ENCODE results near the gene ARHGAP24. TPM values are rescaled to one million over a fixed set of nuclear protein-coding genes. Genes with fewer than 3 reads are reported as not detected.
"Not testable (repeated sequence)": the region's sequence is repeated elsewhere in the genome, so short reads cannot be mapped to it uniquely, and the experiment has no call there.

Gene ARHGAP24
- total RNA-seq, 1 experiment from 2014 or later: 16.0 TPM

DNA sequence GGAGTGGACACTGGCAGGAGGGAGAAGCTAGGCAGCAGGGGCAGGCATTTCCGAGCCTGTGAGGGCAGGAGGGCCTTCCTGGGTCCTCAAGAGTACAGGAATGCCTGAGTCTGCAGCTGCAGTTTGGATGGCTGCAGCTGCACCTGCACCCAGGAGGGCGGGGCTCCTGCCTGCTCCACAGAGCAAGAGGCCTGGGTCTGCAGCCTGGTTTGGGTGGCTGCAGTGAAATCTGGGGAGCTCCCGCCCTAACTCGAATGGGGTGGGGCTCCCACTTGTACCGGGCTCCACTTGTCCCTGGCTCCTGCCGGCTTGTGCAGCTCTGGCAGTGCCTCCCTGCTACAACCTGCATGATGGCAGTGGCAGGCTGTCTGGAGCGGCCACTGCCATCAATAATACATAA lies 436.0 kb downstream of the ARHGAP24 start:
- no peak for DNase-seq (ENCODE audit: low read depth)

DNA sequence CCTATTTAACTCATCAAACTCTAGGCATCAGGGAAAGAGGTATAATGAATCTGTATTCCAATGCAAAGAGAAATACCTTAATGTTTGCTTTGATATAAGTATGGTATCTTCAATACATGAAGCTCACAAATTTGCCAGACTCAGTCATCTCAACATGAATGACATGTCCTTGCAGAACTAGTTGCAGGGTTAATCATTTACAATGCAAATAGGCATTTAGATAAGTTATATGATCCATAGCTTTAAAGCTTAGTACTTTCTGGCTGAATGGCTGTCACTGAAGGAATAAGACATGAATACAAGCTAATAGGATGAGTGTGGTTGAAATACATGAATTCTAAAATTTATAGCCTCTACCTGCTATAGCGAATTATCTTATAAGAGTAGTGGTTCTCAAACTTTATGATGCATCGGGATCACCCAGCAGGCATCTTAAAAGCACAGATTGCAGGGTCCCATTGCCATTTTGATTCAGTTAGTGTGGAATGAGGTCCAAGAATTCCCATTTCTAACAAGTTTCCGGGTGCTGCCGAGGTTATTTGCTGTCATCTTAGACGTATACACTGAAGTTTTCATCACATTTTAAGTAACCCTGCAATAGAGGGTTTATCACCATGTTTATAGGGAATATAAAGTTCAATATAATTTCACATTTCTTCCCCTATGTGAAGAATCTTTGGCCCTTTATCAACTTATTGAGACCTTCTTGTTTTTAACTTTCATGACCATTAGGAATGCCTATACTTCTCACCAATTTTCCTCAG lies 439.2 kb downstream of the ARHGAP24 start:
- DNase-seq (ENCODE audit: low read depth): no peak

DNA sequence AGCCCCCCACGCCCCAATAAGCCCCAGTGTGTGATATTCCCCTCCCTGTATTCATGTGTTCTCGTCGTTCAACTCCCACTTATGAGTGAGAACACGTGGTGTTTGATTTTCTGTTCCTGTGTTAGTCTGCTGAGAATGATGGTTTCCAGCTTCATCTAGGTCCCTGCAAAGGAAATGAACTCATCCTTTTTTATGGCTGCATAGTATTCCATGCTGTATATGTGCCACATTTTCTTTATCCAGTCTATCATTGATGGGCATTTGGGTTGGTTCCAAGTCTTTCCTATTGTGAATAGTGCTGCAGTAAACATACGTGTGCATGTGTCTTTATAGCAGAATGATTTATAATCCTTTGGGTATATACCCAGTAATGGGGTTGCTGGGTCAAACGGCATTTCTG lies 440.6 kb downstream of the ARHGAP24 start:
- DNase-seq (ENCODE audit: low read depth): not testable (repeated sequence)

DNA sequence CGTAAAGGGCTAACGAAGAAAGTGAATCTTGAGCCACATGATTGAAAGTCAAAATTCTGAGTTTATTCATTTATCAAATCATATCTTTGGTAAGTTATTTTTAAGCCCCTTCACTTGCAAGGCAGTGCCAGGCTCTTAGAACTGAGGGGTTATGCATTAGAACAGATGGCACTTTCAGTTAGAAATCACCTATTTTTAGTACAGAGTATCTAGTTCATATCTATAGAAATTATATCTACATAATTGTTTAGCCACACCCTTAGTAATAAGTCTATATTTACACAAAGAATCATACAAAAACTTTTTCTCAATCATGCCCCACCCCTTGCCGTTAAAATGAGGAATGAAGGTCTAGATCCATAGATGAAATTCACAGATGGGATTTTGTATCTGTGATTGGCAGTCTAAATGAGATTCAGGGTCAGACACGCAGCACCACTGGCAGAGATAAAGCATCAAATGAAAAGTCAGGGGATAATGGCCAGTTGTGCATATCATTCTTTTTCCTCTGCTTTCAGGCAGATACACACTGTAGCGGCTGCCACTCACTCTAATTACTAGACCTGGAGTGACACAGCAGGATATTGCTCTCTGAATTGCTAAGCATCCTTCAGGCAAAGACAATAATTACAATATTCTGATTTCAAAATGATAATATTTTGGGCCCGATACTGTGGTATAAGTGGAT lies 444.4 kb downstream of the ARHGAP24 start:
- DNase-seq (ENCODE audit: low read depth): no peak

DNA sequence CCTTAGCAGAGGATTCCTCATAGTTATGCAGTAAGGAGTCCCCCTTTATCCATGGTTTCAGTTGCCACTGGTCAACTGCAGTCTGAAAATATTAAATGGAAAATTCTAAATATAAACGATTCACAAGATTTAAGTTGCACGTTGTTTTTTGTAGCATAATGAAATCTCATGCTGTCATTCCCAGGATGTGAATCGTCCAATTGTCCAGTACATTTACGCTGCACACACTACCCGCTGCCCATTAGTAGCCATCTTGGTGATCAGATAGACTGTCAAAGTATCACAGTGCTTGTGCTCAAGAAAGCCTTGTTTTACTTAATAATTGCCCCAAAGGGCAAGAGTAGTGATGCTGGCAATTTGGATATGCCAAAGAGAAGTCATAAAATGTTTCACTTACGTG lies 450.1 kb downstream of the ARHGAP24 start:
- DNase-seq (ENCODE audit: low read depth): no peak

DNA sequence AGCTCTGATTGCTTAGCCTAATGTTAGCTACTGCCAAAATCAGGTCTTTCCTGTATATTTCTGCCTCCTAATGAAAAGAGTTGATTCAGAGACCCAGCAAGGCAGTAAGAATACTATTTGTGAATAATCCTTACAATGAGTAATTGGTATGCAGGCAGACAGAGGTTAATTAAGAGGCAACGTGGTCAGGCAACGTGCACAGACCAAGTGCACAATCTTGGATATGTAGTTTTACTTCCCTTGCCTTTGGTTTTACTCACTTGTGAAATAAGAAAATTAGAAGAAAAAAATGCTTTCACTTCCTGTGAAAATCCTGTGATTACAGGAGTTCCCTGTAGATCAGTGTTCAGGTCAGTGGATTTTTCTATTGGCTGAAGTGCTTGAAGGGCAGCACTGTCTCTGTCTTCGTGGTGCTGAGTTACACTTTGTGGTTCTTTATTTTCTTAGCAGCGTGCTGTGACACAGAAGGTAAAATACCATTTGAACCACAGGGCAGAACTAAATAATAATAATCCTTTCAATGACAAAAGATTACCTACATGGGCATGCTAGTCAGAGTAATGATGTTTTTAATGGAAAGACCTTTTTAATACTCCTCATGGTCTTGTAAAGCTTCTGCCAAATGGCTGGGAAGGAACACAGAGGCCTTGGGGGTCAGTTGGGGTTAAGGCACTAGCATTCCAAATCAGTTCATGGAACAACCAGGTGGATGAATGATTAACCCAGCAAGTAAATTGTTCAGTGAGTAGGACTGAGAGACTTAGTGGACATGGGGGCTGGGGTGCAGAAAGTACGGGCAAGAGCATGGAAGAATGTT lies 454.0 kb downstream of the ARHGAP24 start:
- peak; percentile 53 for DNase-seq (ENCODE audit: low read depth)

DNA sequence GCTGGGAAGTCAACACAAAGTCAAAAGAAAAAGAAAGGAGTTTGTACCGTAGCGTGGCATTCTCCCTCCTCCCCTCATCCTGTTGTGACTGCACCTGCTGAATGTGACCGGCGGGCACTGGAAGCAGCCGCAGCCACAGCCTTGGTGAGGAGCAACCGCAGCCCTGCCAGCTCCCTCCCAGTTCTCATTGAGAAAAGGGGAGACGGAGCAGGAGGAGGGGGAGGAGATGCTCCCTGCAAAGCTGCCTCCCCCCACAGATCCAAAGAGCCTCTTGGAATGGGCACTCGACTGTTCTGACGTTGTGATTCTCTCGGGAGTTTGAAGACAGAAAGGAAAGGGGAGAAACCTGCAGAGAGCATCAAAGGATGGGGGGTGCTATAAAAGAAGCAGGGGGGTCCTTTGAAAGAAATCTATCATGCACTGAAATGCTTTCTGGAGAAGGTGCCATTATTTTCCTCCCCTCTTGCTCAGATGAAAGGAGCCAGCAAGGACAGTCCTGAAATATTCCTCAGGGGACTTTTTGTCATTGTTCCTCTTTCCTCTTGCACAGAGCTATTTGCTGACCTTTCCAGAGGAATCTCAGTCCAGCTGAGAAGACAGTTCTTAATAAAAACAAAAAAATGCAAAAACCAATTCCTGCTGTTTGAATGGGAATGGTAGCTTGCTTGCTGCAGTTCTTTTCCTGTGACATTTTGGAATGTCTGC lies 455.2 kb downstream of the ARHGAP24 start:
- DNase-seq (ENCODE audit: low read depth): no peak

DNA sequence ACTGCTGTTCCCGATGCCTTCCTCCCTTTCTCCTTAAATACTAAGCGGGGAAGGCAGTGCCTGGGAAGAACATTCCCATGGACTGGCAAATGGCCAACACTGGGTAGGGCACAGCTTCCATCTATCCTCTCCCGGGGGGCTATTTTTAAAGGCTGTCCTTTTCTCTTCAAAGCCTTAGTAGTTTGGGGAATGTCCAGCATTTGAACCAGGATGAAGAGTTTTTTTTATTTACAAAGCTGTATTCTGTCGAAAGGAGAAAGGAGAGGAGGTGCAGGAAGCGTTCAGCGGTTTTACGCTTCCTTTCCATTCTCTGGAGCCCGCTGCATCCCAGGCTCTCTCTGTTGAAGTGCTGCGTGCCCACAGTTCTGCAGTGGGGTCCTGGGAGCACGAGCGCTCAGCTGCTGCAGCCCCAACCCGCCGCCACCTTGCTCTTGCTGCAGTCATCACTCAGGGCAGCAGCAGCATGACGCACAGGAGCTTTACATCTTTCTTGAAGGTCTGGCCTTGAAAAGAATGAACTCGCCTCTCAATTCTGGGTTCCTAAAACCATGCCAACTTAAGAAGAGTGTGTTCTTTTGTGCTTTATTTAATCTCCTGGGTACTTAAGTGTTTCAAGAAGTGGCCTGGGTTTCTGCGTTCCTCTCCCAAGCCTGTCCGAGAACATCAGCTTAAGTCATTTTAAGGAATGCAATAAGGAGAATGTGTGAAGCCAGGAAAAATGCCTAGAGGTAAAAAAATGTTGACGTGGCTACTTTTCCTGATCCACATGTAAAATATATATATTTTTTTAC lies 457.7 kb downstream of the ARHGAP24 start:
- peak; percentile 60 for DNase-seq (ENCODE audit: low read depth)

DNA sequence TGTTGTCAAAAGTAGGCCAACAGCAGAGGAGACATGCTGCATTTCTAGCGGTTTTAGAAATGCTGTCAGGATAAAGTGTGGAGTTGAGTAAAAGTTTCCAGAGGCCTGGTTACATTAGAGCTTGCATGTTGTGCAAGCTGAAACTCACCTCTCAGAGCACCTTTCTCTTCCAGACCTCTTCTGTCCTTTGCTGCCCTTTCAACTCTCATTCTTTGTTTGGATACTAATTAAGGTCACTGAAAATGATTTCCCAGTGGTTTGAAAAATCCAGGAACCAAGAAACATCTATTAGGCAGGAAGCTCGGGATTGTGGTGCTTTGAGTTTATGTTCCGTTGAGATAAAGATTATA lies 458.3 kb downstream of the ARHGAP24 start:
- no peak for DNase-seq (ENCODE audit: low read depth)

DNA sequence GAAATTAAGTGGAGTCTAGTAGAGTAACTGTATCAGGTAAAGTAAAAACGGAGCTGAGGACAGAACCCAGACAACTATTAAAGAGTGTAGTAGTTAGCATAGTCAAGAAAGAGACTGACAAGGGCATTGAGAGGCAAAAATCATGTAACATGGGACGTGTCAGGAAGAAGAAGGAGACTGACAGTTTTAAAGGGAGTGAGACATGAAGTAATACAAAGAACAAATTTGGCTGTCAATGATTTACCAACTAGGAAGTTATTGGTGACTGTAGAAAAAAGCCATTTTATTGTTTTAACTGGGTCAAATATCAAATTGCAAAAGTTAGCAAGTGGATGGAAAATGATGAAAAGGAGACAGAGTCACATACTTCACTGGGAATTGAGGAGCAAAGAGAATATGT lies 462.6 kb downstream of the ARHGAP24 start:
- DNase-seq (ENCODE audit: low read depth): no peak

DNA sequence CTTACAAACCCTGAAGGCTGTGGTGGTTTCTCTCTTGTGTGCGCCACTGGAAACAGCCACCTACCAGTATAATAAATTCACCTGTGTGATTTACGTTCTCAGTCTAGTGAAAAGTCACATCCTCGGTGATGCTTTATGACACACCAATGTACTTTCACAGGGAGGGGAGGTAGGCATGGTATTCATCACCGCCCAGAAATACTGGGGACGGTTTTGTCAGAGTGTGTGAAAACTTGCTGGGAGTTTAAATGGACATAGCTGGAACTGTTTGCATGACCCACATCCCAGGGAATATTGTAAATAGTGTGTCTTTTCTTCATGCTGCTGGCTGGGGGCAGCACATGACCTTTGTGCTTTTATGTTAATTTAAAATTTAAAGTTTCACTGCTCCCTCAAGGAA lies 463.1 kb downstream of the ARHGAP24 start:
- DNase-seq (ENCODE audit: low read depth): no peak

DNA sequence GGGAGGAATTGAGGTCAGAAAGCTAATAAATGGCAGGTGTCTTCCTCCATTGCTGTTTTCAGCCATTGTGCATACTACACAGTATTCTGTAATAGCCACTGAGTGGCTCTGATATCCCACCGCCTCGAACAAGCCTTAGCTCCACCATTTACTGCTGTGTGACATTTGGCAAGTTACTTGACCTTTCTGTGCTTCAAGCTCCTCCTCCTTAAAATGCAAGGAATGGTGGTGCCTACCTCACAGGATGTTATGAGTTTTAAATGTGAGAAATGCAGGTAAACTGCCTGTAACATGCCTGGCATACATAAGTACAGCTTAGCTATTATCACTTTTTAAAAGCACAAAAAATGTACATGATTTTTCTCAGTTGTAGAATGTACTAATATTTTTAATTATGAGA lies 464.0 kb downstream of the ARHGAP24 start:
- DNase-seq (ENCODE audit: low read depth): no peak

DNA sequence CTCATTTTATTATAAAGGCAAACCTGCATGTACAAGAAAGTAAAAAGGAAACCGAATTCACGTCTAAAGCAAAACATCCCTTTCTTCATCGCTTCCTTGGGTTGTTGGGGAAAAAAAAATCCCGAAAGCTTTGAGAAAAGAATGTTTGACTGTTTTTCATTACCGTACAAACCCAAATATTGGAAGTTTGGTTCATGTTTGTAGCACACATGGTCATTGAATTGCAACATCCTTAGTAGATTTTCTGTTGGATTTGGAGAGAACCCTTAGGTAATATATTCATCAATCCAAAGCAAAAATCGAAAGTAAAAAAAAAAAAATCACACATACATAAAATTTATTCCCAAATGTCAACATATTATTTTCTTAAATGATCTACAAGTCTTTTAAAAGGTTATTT lies 464.6 kb downstream of the ARHGAP24 start:
- no peak for DNase-seq (ENCODE audit: low read depth)

DNA sequence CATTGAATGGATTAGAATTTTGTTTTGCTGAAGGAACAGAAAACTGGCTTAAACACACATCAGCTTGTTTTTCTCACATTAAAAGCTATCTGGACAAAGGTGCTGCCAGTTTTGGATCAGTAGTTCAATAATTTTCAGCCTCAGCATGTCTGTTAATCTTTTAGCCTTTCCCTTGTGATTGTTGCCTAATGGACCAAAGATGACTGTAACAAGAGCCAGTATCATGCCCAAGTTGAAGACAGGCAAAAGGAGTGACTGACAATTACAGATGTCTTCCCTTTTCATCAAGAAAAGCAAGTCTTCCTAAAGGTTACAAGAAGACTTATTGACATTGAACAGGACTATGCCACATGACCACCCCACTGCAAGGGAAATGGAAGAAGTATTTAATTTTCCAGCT lies 465.2 kb downstream of the ARHGAP24 start:
- no peak for DNase-seq (ENCODE audit: low read depth)

DNA sequence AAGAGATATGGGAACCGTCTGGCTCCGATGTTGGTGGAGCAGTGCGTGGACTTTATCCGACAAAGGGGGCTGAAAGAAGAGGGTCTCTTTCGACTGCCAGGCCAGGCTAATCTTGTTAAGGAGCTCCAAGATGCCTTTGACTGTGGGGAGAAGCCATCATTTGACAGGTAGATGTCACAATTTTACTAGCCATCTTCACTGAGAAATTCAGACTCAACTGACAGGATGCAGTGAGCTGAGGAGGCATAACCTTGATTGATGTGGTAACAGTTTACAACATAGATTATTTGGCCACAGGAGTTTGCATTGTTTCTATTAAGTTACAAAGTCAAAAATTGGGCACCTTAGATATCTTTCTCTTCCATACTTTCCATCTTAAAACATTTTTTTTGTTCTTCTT lies 467.2 kb downstream of the ARHGAP24 start:
- DNase-seq (ENCODE audit: low read depth): no peak

DNA sequence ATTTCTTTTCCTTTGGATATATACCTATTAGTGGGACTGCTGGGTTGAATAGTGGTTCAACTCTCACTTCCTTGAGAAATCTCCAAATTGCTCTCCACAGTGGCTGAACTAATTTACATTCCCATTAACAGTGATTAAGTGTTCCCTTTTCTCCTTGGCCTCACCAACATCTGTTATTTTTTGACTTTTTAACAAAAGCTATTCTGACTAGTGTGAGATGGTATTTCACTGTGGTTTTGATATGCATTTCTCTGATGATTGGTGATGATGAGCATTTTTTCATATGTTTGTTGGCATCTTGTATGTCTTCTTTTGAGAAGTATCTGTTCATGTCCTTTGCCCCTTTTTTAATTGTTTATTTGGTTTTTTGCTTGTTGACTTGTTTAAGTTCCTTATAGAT lies 471.9 kb downstream of the ARHGAP24 start:
- DNase-seq (ENCODE audit: low read depth): peak; percentile 12

DNA sequence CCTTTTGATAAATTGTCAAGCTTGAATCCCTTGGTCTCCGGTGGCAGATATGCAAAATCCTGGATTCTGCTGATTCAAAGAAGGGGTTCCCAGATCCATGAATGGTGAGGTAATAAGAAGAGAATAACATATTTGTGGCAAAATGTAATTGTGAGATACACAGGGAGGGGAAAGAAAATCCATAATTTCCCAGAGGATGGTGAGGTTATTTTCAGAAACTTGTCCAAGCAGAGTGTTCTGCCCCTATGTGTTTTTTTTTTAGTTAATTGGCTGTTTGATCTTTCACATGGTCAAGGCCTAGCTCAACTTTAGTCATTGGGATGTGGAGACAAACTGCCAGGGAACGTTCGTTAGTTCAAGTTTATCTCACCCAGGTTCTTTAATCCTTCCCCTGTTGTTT lies 476.1 kb downstream of the ARHGAP24 start:
- no peak for DNase-seq (ENCODE audit: low read depth)

DNA sequence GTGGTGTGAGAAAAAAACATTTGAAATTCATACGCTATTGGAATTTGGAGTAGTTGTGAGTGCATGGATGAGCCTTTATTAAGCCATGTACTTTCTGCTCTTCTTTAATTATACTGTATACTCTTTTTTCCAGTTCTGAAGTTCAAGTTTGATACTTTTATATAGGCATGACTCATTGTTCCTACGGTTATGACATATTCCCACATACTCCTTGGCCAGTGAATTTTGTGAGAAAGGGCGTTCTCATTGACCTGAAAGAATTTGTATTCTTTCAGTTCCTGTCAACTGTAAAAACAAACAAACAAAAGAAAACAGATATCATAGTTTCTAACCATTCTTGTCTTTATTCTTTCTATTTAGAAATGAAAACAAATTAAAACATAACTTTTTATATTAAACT lies 477.6 kb downstream of the ARHGAP24 start:
- DNase-seq (ENCODE audit: low read depth): peak; percentile 71

DNA sequence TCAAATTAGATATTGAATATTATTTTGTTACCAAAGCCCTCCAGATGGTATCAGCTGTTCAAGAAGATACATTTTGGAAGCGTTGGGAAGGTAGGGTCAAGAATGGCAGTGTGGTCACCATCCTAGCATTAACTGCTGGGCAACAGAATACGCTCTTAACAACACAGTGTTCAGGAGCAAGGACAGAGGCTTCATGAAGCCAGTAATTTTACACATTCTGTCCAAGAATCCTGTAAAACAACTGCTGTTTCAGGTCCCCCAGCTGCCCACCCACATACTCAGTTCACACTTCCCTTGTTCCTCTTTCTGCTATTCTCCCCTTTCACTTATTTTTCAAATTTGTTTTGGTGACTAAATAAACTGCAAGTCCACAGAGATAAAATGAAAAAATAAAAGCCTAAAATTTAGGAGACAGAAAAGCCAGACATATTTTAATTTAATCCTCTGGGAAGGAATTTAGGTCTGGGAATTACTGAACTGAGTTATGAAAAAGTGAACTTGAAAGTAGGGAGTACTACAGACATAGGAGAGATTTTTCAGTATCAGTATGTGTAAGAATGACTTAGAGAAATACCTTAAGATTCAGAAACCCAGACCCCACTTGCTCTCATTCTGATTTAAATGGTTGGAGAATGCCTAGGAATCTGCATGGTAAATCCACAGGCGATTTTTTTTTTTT lies 478.2 kb downstream of the ARHGAP24 start:
- DNase-seq (ENCODE audit: low read depth): peak; percentile 21

DNA sequence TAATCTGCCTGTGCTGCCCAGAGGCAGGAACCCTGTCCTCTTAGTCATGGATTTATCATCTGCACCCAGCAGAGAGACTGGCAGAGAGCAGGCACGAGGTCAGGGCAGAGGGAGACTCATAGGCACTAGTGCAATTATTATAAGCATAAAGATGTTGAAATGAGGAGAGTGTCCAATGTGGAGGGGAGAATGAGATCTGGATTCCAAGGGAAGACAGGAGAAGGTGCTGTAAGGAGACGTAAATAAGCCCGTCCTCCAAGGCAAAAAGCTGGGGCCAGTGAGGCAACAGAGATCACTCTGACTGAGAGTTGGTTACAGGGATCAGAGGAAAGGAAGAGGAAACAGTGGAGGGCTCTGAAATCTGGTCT lies 478.7 kb downstream of the ARHGAP24 start:
- peak; percentile 86 for DNase-seq (ENCODE audit: low read depth)

Measured in RPMI7951 (cell line).